ENCODE results near the gene MED13. TPM values are rescaled to one million over a fixed set of nuclear protein-coding genes. Genes with fewer than 3 reads are reported as not detected.
"Not testable (repeated sequence)": the region's sequence is repeated elsewhere in the genome, so short reads cannot be mapped to it uniquely, and the experiment has no call there.

The MED13 gene
- total RNA-seq, 1 donor from 2014 or later, result 25.7 TPM

DNA sequence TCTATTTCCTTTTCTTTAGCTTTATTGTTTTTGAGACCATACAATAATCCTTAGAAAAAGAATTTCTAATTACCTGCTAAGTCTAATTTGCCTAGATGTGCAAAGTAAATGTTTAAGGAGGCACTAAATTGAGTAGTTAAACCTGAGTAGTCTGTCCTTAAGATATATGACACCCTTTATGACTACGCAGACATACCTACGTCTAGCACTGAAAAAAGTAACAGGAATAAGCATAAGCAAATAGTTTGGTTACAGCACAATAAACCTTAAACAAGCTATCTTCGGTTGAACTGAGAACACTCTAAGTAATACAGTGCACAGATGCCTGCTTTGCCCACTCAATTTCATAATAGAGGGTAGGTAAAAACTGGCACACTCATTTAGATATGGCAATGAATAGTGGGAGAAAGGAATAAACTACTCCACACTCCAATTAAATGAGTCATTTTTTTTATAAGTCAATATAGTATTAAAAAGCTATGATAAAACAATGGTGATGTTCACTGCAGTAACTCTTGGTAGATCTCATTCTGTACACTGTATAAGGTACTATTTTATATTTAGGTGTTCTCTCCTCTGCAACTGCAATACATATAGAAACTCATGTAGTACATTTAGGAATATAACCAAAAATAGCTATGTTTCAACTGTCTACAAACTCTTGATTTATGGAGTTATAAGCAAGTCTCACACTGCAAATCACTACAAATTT lies 117.6 kb downstream of the MED13 start:
- ATAC-seq, result no peak
- intact Hi-C loops (cut with micrococcal nuclease), result no loop called here
- no peak for DNase-seq

DNA sequence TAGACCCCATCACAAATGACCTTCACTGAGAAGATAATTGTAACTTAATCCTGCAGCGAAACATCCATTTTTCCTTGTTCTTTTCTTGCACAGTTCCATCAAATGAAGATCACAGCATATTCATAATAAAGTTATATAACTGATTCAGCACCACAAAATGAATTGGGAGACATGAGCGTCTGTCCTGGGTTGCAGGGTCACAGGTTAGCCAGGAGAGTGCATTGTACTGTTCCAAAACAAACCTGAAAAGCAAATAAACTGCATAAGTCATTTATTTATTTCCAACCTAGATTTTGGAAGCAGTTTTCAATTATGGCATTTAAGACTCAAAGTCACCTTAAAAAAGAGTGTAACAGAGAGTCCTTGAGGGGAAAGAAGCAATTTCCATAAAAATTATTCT lies 118.7 kb downstream of the MED13 start:
- intact Hi-C loops (cut with micrococcal nuclease), result no loop called here
- DNase-seq, result no peak
- ATAC-seq, result no peak

DNA sequence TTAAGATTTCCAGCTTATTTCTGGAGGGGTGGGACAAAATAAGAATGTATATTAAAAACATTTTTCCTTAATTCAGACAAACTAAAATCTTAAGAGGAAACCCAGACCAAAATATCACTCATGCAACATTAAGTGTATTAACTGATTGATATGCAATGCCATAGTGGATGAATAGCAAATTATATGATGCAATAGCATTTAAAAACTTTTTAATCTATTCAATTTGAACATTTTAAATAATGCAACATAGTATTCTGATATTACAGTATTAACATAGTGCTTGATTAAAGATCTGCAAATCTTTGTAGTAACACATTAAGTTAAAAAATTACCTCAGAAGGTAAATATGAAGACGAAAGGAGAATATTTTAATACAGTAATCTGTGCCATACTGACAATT lies 122.0 kb downstream of the MED13 start:
- intact Hi-C loops (cut with micrococcal nuclease), result no loop called here
- no peak for DNase-seq
- no peak for ATAC-seq

DNA sequence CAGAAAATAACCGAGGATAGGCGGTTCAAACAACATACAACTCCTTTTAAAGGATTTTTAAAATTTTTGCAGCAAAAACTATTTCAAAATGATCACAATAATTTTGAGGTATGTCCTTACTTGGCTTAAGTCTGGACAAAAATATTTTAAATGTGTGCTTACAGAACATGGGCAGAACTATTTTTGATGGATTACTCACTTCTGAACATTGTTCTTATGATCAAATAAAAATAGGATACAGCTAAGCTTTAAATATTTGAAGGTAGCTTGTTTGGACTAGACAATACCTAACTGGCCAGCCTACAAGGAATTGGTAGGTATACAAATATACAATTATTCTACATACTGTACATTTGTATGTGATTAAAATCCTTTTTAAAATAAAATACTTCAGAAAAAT lies 123.0 kb downstream of the MED13 start:
- ATAC-seq (no peak), DNase-seq (no peak)
- intact Hi-C loops (cut with micrococcal nuclease), result no loop called here

DNA sequence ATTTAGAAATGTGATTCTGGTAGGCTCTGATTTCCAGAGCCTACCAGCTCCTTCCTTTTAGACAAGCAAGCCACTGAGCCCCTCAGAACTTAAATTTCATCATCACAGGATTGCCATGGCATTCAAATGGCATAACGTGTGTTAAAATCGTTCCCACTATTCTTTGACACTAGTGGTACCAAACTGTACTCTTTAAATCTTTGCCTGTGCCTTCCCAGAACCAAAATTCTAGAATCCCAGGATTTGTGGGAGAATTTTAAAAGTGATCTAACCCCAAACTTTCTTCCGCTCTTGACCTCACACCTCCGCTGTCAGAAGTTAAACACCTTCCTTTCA lies 137.0 kb downstream of the MED13 start:
- DNase-seq (no peak), ATAC-seq (no peak)
- intact Hi-C loops (cut with micrococcal nuclease), result loop anchor here (5.0 kb wide), 1 partner anchor 134 kb away; no protein-coding TSS in a partner anchor

DNA sequence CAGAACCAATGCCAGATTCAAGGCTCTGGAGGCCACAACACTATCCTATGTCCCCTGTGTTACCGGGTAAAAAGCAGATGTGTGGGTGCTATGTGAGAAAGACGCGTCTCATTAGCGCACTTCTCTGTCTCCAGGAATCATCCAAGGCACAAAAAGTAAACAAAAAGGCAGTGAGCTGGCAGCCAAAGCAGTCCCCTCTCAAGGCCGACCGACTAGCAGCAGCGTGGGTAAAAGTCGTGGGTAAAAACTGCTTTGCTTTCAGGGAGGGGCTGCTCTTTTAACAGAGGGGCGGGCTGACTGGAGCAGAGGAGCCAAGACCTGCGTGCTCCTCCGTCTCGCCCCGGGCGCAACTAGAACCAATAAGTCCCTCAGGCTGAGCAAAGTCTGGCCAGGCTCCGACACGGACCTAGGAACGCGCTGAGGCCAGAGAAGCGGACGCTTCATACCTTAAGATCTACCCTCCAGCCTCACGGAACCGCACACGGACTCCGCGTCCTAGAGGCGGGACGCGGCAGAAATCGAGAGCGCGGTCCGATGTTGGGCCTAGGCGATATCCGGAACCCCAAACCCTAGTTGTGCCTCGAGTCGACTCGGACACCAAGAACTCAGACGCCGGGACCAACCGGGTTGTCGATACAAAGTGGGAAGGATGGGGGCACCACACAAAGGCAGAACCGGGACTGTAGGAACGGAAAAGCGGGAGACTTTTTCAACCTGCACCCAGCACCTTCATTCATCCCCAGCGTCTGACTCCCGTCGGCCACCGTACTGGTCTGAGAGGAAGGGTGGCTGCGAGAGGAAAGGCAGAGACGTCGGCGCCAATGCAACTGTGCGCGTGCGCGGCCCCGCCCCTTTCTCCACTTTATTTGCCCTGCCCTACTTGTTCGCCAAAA lies 137.6 kb downstream of the MED13 start, which contains the start of gene INTS2:
TSS of gene INTS2 (minus strand) at position 775 of the 893 bp plus-strand sequence. CDS start 1,338 bp downstream, outside the sequence.
- DNase-seq (peak; percentile 97), ATAC-seq (peak; percentile 99)
- intact Hi-C loops (cut with micrococcal nuclease), result loop anchor here (5.0 kb wide), 1 partner anchor 135 kb away; no protein-coding TSS in a partner anchor

DNA sequence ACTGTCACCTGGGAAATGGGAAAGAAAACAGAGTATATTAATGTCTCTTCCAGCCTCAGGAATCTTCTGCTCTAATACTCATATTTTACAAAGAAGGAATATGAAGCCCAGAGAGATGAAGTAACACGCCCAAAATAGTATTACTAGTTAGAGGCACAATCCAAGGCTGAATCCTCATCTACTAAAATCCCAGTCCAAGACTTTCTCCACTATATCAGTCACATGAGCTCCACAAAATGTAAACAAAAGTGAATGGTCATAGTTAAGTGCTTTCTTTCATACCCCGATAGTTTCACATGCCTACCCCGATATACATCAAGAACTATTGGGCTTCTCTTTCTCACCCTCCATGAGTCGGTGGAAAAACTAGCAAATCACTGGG lies 138.3 kb downstream of the MED13 start:
- ATAC-seq, result peak; percentile 31
- DNase-seq, result no peak
- intact Hi-C loops (cut with micrococcal nuclease), result loop anchor here (5.0 kb wide), 1 partner anchor 135 kb away; no protein-coding TSS in a partner anchor

DNA sequence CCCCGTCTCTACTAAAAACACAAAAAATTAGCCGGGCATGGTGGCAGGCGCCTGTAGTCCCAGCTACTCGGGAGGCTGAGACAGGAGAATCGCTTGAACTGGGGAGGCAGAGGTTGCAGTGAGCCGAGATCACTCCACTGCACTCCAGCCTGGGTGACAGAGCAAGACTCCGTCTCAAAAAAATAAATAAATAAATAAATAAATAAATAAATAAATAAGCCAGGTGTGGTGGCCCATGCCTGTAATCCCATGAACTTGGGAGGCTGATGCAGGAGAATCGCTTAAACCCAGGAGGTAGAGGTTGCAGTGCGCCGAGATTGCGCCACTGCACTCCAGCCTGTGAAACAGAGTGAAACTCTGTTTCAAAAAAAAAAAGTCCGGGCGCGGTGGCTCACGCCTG lies 149.9 kb downstream of the MED13 start:
- ATAC-seq; intact Hi-C loops (cut with micrococcal nuclease): not testable (repeated sequence)

DNA sequence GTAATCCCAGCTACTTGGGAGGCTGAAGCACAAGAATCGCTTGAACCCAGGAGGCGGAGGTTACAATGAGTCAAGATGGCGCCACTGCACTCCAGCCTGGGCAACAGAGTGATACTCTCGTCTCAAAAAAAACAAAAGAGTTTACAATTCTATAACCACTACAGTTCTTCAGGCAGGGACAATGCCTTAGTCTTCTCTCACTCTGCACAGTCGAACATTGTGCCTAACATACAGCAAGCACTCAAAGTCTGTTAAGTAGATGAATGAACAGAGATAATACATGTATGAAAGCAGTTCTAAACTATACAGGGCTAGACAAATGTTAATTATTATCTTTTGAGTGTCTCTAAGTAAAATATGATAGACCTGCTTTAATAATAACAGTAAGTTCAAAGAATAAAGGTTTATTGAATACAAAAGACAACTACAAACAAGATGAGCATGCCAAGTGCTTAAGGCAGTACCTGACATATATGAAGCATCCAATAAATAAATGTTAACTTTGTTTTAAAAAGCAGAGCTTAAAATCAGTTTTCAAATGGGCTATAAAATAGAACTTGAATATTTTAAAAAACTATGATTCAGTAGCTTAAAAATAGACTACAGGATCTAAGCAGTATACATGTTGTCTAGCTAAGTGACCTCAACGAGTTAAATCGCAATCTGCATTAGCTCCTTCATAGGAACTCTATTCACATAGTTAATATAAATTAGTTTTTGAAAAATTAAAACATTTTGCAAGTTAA lies 156.6 kb downstream of the MED13 start:
- DNase-seq (no peak), ATAC-seq (no peak)
- intact Hi-C loops (cut with micrococcal nuclease), result no loop called here

More for the DNA sequence above, 149.9 kb downstream of the MED13 start:
- DNase-seq, result not testable (repeated sequence)

DNA sequence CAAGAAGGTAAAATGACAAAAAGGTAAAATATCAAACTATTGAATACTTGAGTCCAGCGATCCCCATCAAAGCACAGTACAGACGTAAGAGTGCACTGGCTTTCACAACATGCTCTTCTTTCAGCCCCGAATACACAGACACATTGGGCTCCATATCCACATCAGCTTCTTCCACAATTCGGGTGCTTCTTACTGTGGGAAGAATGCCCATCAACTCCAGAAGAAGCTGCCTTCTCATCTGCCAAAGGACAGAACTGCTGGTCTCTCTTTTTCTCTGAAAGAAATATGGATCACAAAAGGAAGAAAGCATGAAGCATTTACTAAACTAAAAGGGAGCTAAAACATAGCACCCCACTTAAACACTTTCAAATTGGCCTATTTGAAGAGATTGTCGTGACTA lies 157.7 kb downstream of the MED13 start:
- DNase-seq, result no peak
- no peak for ATAC-seq
- intact Hi-C loops (cut with micrococcal nuclease), result no loop called here

DNA sequence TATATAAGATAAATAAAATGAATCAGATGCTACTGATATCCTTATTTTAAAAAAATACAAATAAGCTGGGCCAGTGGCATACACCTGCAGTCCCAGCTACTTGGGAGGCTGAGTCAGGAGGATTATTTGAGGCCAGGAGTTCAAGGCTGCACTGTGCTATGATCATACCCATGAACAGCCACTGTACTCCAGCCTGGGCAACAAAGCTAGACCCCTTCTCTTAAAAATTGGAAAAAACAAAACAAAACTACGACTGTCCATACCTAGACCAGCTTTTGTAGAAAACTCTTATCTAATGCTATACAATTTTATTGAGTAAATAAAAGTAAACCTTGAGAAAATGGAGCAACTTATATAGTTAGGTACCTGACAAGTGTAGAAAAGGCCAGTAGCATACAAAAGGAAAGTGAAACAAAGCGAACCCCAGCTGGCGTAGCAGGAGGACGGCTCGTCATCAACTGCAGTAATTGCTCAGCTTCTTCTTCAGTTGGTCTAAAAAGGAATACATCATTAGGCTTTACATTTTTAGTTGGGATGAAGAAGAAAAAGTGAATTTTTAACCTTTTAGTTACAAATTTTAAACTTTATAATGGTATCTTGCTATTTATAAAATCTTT lies 160.9 kb downstream of the MED13 start:
- DNase-seq (no peak), ATAC-seq (no peak)
- intact Hi-C loops (cut with micrococcal nuclease), result no loop called here

DNA sequence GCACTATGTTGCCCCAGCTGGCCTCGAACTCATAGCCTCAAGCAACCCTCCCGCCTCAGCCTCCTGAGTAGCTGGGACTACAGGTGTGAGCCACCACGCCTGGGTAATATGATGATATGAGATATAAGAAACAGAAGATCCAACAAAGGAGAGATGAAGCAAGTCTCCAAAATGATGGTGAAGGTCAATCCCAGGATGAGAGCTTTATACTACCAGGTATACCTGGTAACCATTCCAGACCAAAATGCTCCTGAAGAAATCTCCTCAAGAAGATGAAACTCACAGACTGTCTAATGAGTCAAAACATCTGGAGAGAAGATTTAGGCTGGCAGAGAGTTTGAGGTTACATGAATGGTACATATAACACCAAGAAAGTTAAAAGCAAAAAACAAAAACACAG lies 161.8 kb downstream of the MED13 start:
- intact Hi-C loops (cut with micrococcal nuclease), result no loop called here
- no peak for ATAC-seq

DNA sequence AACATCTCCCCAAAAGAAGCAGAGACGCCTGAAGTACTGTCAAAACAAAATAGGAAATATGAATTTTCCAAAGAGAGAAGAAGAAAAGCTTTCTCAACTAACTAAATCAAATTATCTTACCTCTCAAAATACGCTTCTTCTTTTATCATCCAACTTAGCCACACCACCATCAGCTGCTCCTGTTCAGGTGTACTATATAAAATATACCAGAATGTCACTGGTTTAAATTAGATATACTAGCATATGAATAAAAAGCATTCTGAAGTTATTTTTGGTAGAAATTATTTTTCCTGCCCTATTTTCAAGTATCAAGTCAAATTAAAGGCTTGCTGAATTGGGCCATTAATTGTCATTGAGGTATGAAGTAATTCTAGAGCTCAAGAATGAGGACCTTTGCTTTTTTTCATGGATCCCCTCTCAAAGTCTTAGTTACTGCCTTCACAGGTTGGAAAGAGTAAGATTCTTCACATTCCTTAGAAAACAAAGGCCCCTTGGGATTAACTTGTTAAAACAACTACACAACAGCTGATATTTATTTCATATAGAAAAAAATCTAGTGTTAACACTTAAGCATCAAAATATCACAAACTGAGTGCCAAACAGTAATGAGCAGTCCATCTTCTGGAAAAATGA lies 167.4 kb downstream of the MED13 start:
- ATAC-seq (no peak), DNase-seq (no peak)
- intact Hi-C loops (cut with micrococcal nuclease), result no loop called here

More for the DNA sequence above, 161.8 kb downstream of the MED13 start:
- no peak for DNase-seq

DNA sequence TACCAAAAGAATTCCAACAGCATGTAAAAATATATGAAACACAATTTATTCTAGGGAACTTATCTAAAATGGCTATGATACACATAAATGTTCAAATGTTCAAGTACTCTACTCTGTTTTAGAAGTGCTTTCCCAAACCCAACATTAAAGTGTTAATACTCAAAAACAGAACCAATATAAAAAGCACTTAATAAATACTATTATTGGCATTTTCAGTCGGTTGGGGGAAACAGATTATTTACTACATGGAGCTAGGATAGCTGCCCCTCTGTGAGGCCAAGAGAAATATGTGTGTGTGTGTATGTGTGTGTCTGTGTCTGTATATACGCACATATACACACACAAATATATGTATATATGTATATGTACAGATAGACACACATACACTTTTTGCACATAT lies 169.7 kb downstream of the MED13 start:
- DNase-seq (no peak), ATAC-seq (no peak)
- intact Hi-C loops (cut with micrococcal nuclease), result no loop called here

DNA sequence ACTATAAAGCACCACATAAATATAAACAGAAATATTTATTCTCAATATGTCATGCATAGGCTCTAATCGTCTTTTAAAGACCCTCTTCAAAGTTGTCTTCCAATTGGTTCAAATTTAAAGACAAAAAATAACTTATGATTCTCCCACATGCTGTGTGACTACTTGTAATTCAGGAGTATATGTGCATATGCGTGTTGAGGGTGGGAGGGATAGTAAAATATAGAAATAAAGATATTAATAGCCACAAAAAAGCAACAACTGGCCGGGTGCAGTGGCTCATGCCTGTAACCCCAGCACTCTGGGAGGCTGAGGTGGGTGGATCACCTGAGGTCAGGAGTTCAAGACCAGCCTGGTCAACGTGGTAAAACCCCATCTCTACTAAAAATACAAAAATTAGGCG lies 170.8 kb downstream of the MED13 start:
- ATAC-seq; DNase-seq; intact Hi-C loops (cut with micrococcal nuclease): not testable (repeated sequence)

Measured in left ventricle myocardium superior (tissue), 1 donor.